Astrocyte of the cerebellum (primary cell): ENCODE data around the gene SCAF8.
"Not testable (repeated sequence)": the region's sequence is repeated elsewhere in the genome, so short reads cannot be mapped to it uniquely, and the experiment has no call there.

ENCODE experiments used
- DNase-seq: peaks from one replicate; pipeline ENCODE4 v3.0.0-alpha.2; 2011; ENCODE audit warnings: low read depth
- H3K4me3 ChIP-seq: 2 replicates; pipeline ENCODE4 v1.5.1; 2011; ENCODE audit warnings: mild to moderate bottlenecking, low read depth, low read length, moderate library complexity
- CTCF ChIP-seq: IDR thresholded peaks from 2 replicates; pipeline ENCODE4 v1.5.1; 2012; ENCODE audit warnings: low read length, low read depth, moderate library complexity, mild to moderate bottlenecking; ENCODE audit errors: missing control alignments
- in situ Hi-C: cut with HindIII; loops from 2 replicates; pipeline ENCODE4 v1.10.0; 2017; ENCODE audit warnings: low sequenced_read_pairs

The SCAF8 gene

DNA sequence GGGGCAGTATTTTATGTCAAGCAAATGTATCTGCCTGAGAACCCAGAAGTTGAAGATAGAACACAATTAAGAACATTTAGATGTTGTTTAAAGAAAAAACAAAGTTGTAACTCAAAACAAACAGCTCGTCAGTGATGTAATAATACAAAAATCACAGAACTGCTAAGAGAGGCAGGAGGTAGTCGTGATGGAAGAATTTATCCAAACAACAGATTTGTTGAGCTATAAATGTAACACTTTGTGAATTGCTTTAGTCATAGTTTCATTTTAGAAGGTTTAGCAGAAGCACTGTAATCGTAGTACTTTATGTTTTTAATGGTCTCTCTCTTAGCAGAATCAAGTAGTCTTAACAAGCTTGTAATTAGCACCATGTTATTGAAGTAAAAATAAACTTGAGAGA lies 73.6 kb downstream of the SCAF8 start:
- no peak for TF ChIP-seq CTCF
- no peak for DNase-seq
- H3K4me3 ChIP-seq = no peak overlapping the region
- in situ Hi-C loops = no loop called here

DNA sequence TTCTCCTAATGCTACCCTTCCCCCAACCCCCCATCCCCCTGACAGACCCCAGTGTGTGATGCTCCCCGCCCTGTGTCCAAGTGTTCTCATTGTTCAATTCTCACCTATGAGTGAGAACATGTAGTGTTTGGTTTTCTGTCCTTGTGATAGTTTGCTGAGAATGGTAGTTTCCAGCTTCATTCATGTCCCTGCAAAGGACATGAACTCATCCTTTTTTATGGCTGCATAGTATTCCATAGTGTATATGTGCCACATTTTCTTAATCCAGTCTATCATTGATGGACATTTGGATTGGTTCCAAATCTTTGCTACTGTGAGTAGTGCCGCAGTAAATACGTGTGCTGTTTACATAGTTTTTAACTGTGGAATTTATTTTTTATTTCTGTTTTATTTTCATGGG lies 78.4 kb downstream of the SCAF8 start:
- H3K4me3 ChIP-seq, DNase-seq, in situ Hi-C loops: not testable (repeated sequence)

DNA sequence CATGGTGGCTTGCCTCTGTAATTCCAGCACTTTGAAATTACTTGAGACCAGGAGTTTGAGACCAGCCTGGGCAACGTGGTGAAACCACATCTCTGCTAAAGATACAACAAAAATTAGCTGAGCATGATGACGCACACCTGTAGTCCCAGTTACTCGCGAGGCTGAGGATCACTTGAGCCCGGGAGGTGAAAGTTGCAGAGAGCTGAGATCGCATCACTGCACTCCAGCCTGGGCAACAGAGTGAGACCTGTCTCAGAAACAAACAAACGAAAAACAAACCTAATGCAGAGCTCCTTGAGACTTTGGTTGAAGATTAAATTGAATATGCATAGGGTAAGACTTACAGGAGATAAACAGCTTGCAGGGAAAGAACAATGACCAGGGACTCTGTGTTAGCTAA lies 80.8 kb downstream of the SCAF8 start:
- no peak for TF ChIP-seq CTCF
- in situ Hi-C loops = no loop called here
- no peak for DNase-seq
- no peak overlapping the region for H3K4me3 ChIP-seq

DNA sequence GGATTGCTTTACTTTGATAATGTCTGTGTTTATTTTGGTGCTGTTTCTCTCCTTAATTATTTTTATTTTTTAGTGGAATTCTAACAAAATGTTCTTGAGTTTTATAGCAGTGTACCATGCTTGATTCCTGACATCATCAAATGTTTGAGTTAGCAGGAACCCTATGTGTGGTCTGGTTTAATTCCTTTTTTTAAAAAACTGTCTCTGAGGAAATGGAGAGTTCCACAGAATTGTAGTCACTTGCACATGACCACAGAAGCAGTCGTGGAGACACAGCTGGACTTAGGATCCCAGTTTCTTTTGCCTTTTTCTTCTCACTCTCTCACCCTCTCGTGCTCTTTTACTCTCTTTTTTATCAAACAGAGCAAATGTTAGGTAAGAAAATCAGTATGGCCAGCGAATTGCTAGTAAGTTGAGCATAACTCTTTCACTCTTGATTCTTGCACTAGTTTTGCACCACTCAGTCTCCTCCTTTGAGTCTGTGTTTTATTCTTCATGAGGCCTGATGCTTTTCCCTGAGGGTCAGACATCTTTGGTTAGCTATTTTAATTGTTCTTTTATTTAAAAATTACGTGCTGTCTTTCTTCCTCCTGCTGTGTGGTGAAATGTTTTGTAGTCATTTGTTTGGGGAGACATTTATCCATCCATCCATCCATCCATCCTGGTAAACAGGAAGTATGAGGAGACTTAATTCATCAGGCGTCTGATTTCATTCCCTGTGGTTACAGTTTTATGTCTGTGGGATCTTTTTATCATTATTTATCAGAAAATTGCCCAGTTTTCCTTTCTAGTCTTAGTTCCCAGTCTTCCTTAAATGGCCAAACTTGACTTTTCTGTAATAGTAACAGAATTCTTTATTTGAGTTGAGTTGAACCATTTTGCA lies 83.0 kb downstream of the SCAF8 start:
- DNase-seq = peak; percentile 16
- in situ Hi-C loops = no loop called here

GRCh38 chr6:154821099-154821498 lies 87.9 kb downstream of the SCAF8 start:
- TF ChIP-seq CTCF = no peak
- H3K4me3 ChIP-seq = no peak overlapping the region
- DNase-seq = no peak
- in situ Hi-C loops = no loop called here

More for the DNA sequence above, 83.0 kb downstream of the SCAF8 start:
- H3K4me3 ChIP-seq = no peak overlapping the region
- TF ChIP-seq CTCF = no peak

DNA sequence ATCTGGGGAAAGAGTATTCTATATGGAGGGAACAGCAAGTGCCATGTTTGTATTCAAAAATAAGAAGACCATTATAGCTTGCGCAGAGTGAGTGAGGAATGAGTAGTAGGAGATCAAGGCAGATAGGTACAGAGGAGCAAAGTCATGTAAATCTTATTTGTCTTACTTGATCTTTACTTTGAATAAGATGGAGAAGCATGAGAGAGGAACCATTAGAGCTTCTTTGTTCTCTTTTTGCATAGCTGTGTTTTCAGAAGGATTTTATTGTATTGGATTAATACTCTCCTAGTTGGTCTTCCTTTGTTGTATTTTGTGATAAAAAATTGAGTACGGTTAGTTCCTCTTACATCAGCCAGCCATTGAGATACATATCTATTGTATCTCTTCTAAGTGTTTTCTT lies 88.4 kb downstream of the SCAF8 start:
- no peak for DNase-seq
- H3K4me3 ChIP-seq = no peak overlapping the region
- TF ChIP-seq CTCF = no peak
- in situ Hi-C loops = no loop called here

- no peak for DNase-seq
- H3K4me3 ChIP-seq = no peak overlapping the region
- in situ Hi-C loops = no loop called here
Measured at GRCh38 chr6:154822947-154823558, 89.8 kb downstream of the SCAF8 start.

More at GRCh38 chr6:154822947-154823558, 89.8 kb downstream of the SCAF8 start:
- TF ChIP-seq CTCF = no peak
